Urinary bladder (tissue), 4 donors: ENCODE measurements around the gene SPATS2L. TPM values are rescaled to one million over a fixed set of nuclear protein-coding genes. Genes with fewer than 3 reads are reported as not detected.
A peak's percentile ranks its signal among the peaks of the same experiment; 100 is the strongest.

Experiments used
- DNase-seq: peaks from one replicate; pipeline ENCODE4 v3.0.0-alpha.2; 2015; ENCODE audit errors: extremely low spot score
- H3K27ac ChIP-seq: one replicate; pipeline ENCODE4 v1.5.1; 2013; ENCODE audit warnings: low read depth, mild to moderate bottlenecking, moderate library complexity
- H3K36me3 ChIP-seq: one replicate; pipeline ENCODE4 v1.6.1; 2013; ENCODE audit warnings: mild to moderate bottlenecking, moderate library complexity; ENCODE audit not compliant: insufficient read depth
- H3K4me1 ChIP-seq: one replicate; pipeline ENCODE4 v1.6.1; 2013; ENCODE audit warnings: mild to moderate bottlenecking, moderate library complexity; ENCODE audit not compliant: insufficient read depth
- H3K4me3 ChIP-seq: one replicate; pipeline ENCODE4 v1.5.1; 2013; ENCODE audit warnings: low read depth, low read length
- WGBS: extraction: QIAGEN DNeasy Blood & Tissue Kit; methylation state at CpG from one replicate; pipeline ENCODE4 v1.1.7; 2013; 5-methylcytosine and 5-hydroxymethylcytosine counted together
- polyA plus RNA-seq: library from polyadenylated mRNA; stranded (reverse); fragments of 200-250 nt; gene quantifications from one replicate; pipeline ENCODE4 v1.2.3, GENCODE V29; 2013
- total RNA-seq: library from RNA; depleted of rRNA; stranded (reverse); fragments of >200 nt; gene quantifications from one replicate; pipeline ENCODE4 v1.2.3, GENCODE V29; 2014
- donor health status: healthy with polysubstance abuse.
- donor health status: healthy.

The SPATS2L gene
- total and polyA plus RNA-seq, 2 donors = 57.7 to 128 TPM

GRCh38 chr2:200453142-200453852 lies 146.8 kb downstream of the SPATS2L start:
- H3K4me3 ChIP-seq = no peak overlapping the region
- H3K27ac ChIP-seq = no peak overlapping the region
- H3K4me1 ChIP-seq = no peaks in the 10 kb centered on the region
- DNase-seq = no peak
- H3K36me3 ChIP-seq = peaks cover 1% of the 10 kb centered on the region
- WGBS = 85% methylated on average over 8 of the region's 8 CpGs

- H3K4me1 ChIP-seq = no peaks in the 10 kb centered on the region
- peaks cover under 1% of the 10 kb centered on the region for H3K36me3 ChIP-seq
- H3K27ac ChIP-seq = no peak overlapping the region
- no peak for DNase-seq
- 88% methylated on average over 5 of the region's 5 CpGs for WGBS
- no peak overlapping the region for H3K4me3 ChIP-seq
These were observed 147.5 kb downstream of the SPATS2L start for GRCh38 chr2:200453853-200454534.

GRCh38 chr2:200454927-200455801 lies 148.7 kb downstream of the SPATS2L start:
- 91% methylated on average over 4 of the region's 4 CpGs for WGBS
- Histone ChIP-seq H3K4me3 (no peak overlapping the region), H3K4me1 (peaks cover 2% of the 10 kb centered on the region), H3K27ac (no peak overlapping the region), H3K36me3 (no peaks in the 10 kb centered on the region)
- DNase-seq = no peak

GRCh38 chr2:200455958-200456421 lies 149.5 kb downstream of the SPATS2L start:
- Histone ChIP-seq H3K27ac (no peak overlapping the region), H3K4me3 (no peak overlapping the region), H3K4me1 (peaks cover 2% of the 10 kb centered on the region), H3K36me3 (no peaks in the 10 kb centered on the region)
- 68% methylated on average over 4 of the region's 4 CpGs for WGBS
- no peak for DNase-seq

- no peak for DNase-seq
- no peak overlapping the region for H3K4me3 ChIP-seq
- no peak overlapping the region for H3K27ac ChIP-seq
- WGBS = 94% methylated on average over 2 of the region's 2 CpGs
- H3K36me3 ChIP-seq = no peaks in the 10 kb centered on the region
- H3K4me1 ChIP-seq = peaks cover 2% of the 10 kb centered on the region
These were observed 150.1 kb downstream of the SPATS2L start for GRCh38 chr2:200456567-200456966.

GRCh38 chr2:200459101-200459500 lies 152.6 kb downstream of the SPATS2L start:
- 94% methylated on average over 3 of the region's 3 CpGs for WGBS
- no peak for DNase-seq
- Histone ChIP-seq H3K36me3 (peaks cover 1% of the 10 kb centered on the region), H3K4me3 (no peak overlapping the region), H3K4me1 (peaks cover 2% of the 10 kb centered on the region), H3K27ac (no peak overlapping the region)

GRCh38 chr2:200461846-200462710 lies 155.6 kb downstream of the SPATS2L start:
- Histone ChIP-seq H3K27ac (no peak overlapping the region), H3K36me3 (peaks cover 1% of the 10 kb centered on the region), H3K4me1 (peaks cover 2% of the 10 kb centered on the region), H3K4me3 (no peak overlapping the region)
- DNase-seq = no peak
- WGBS = 91% methylated on average over 2 of the region's 2 CpGs

GRCh38 chr2:200463452-200463851 lies 157.0 kb downstream of the SPATS2L start:
- no peak for DNase-seq
- H3K36me3 ChIP-seq = peaks cover 1% of the 10 kb centered on the region
- 87% methylated on average over 2 of the region's 2 CpGs for WGBS
- no peak overlapping the region for H3K4me3 ChIP-seq
- H3K4me1 ChIP-seq = peaks cover 2% of the 10 kb centered on the region
- H3K27ac ChIP-seq = no peak overlapping the region

- WGBS = 66% methylated on average over 12 of the region's 12 CpGs
- Histone ChIP-seq H3K4me1 (no peaks in the 10 kb centered on the region), H3K27ac (no peak overlapping the region), H3K4me3 (no peak overlapping the region), H3K36me3 (peaks cover 1% of the 10 kb centered on the region)
- DNase-seq = peak; percentile 51
These were observed 160.2 kb downstream of the SPATS2L start for GRCh38 chr2:200466425-200467418.

- H3K36me3 ChIP-seq = peaks cover 1% of the 10 kb centered on the region
- H3K4me3 ChIP-seq = no peak overlapping the region
- 88% methylated on average over 8 of the region's 8 CpGs for WGBS
- no peak overlapping the region for H3K27ac ChIP-seq
- H3K4me1 ChIP-seq = no peaks in the 10 kb centered on the region
- no peak for DNase-seq
These were observed 161.6 kb downstream of the SPATS2L start for GRCh38 chr2:200467806-200468681.

GRCh38 chr2:200469708-200470211 lies 163.3 kb downstream of the SPATS2L start:
- Histone ChIP-seq H3K36me3 (peaks cover 1% of the 10 kb centered on the region), H3K4me3 (no peak overlapping the region), H3K4me1 (no peaks in the 10 kb centered on the region), H3K27ac (no peak overlapping the region)
- WGBS = 65% methylated on average over 13 of the region's 13 CpGs
- DNase-seq = no peak
